Breast epithelium (tissue), 3 donors: ENCODE measurements around the gene LRRC74B.

Experiments
- POLR2A ChIP-seq: fragments of 450-650 bp; IDR thresholded peaks from one replicate; pipeline ENCODE4 v1.6.1; 2016; ENCODE audit warnings: antibody characterized with exemption, mild to moderate bottlenecking, moderate library complexity
- TF ChIP-seq, protein P1 (sequence below), 3 donors: fragments of 450-650 bp; IDR thresholded peaks; one replicate each; pipeline ENCODE4 v1.5.1; 2016 to 2017; ENCODE audit warnings: antibody characterized with exemption in 3 of 3, mild to moderate bottlenecking in 3 of 3, moderate library complexity in 3 of 3

DNA sequence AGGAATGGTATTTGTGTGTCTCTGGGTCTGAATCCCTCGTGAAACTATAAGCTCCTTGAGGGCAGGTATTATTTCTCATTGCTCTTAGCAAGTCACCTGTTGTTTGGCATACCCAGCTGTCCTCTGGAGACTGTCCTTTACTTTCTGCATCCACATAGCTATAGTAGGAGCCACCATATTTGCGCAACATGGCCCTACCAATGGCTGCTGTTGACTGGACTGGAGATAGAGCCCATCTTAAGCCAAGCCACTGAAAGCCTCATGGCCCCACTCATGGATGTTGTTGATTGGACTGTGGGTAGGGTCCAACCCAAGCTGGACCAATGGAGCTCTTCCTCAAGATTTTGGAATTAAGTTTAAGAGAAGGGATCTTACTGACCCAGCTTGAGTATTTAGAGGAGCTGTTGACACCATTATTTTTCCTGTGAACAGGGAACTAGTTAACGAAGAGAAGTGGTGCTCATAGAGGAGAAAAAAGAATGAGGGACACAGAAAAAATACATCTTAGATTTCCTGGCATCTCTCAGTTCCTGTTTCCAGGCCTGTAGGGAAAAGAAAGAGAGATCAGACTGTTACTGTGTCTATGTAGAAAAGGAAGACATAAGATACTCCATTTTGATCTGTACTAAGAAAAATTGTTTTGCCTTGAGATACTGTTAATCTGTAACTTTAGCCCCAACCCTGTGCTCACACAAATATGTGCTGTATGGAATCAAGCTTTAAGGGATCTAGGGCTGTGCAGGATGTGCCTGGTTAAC lies 47.2 kb downstream of the LRRC74B start:
- TF ChIP-seq, protein P1, sequence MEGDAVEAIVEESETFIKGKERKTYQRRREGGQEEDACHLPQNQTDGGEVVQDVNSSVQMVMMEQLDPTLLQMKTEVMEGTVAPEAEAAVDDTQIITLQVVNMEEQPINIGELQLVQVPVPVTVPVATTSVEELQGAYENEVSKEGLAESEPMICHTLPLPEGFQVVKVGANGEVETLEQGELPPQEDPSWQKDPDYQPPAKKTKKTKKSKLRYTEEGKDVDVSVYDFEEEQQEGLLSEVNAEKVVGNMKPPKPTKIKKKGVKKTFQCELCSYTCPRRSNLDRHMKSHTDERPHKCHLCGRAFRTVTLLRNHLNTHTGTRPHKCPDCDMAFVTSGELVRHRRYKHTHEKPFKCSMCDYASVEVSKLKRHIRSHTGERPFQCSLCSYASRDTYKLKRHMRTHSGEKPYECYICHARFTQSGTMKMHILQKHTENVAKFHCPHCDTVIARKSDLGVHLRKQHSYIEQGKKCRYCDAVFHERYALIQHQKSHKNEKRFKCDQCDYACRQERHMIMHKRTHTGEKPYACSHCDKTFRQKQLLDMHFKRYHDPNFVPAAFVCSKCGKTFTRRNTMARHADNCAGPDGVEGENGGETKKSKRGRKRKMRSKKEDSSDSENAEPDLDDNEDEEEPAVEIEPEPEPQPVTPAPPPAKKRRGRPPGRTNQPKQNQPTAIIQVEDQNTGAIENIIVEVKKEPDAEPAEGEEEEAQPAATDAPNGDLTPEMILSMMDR (IDR thresholded peaks at IDR 0.05), result no peak
- TF ChIP-seq POLR2A, result no peak
